Activated CD8-positive, alpha-beta memory T cell treated with anti-CD3 and anti-CD28 coated beads, Interleukin-2, amount 50 U/mL, for 1 hour (primary cell): Measurements from ENCODE around the gene PPP1R1B.

Source experiments
- DNase-seq: peaks from one replicate; pipeline ENCODE4 v3.0.0-alpha.2; 2020; ENCODE audit errors: extremely low read depth

PPP1R1B gene

GRCh38 chr17:39600288-39600996 lies 26.3 kb upstream of the PPP1R1B start:
- no peak for DNase-seq

- DNase-seq, result no peak
Measured at GRCh38 chr17:39600997-39601597, 25.7 kb upstream of the PPP1R1B start.

- DNase-seq, result no peak
Measured at GRCh38 chr17:39601758-39602532, 24.8 kb upstream of the PPP1R1B start.

GRCh38 chr17:39602533-39603303 lies 24.0 kb upstream of the PPP1R1B start:
- DNase-seq, result no peak

GRCh38 chr17:39603304-39604016 lies 23.3 kb upstream of the PPP1R1B start:
- no peak for DNase-seq

- DNase-seq, result no peak
Measured at GRCh38 chr17:39604911-39605491, 21.8 kb upstream of the PPP1R1B start.

GRCh38 chr17:39605492-39606433 lies 21.0 kb upstream of the PPP1R1B start:
- no peak for DNase-seq

- DNase-seq, result no peak
Measured at GRCh38 chr17:39606434-39607056, 20.2 kb upstream of the PPP1R1B start.

GRCh38 chr17:39607057-39607850 lies 19.5 kb upstream of the PPP1R1B start:
- no peak for DNase-seq

GRCh38 chr17:39607851-39608130 lies 19.0 kb upstream of the PPP1R1B start, which contains the start of gene NEUROD2:
NEUROD2 (minus strand) TSS chr17:39607920; CDS start chr17:39606599, 1,321 bp downstream.
- DNase-seq, result no peak

GRCh38 chr17:39608142-39608981 lies 18.4 kb upstream of the PPP1R1B start:
- no peak for DNase-seq

- DNase-seq, result no peak
Measured at GRCh38 chr17:39609416-39610025, 17.2 kb upstream of the PPP1R1B start.

- DNase-seq, result no peak
Measured at GRCh38 chr17:39611401-39612112, 15.2 kb upstream of the PPP1R1B start.

GRCh38 chr17:39612291-39612894 lies 14.4 kb upstream of the PPP1R1B start:
- DNase-seq, result no peak

- no peak for DNase-seq
Measured at GRCh38 chr17:39612935-39613464, 13.8 kb upstream of the PPP1R1B start.

- no peak for DNase-seq
Measured at GRCh38 chr17:39614545-39615157, 12.1 kb upstream of the PPP1R1B start.
